Stimulated activated CD4-positive, alpha-beta T cell treated with anti-CD3 and anti-CD28 coated beads, TNF-alpha, amount 100 ng/mL, for 48 hours (primary cell): ENCODE measurements around the gene PARG.
"Not testable (repeated sequence)": the region's sequence is repeated elsewhere in the genome, so short reads cannot be mapped to it uniquely, and the experiment has no call there.

Experiments
- DNase-seq, 3 donors: peaks; one replicate each; pipeline ENCODE4 v3.0.0-alpha.2; 2020; ENCODE audit warnings: low read depth in 3 of 3

The PARG gene

DNA sequence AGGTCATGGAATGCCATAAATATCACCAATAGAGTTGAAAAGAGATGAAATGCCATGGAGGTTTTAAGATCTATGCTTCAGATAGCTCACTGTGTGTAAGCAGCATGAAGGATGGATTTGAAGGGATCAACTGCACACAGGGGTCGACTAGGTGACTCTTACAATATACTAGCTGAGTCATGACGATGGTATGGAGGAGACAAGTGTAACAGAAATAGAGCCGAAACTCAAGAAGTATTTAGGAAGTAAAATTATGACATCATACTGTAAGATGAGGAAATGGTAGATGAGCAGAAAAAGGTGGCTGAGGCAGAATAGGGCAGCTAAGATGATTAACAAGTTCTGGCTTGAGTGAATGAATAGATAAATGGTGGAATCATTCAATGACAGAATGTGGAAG lies 38.0 kb downstream of the PARG start:
- not testable (repeated sequence) for DNase-seq

DNA sequence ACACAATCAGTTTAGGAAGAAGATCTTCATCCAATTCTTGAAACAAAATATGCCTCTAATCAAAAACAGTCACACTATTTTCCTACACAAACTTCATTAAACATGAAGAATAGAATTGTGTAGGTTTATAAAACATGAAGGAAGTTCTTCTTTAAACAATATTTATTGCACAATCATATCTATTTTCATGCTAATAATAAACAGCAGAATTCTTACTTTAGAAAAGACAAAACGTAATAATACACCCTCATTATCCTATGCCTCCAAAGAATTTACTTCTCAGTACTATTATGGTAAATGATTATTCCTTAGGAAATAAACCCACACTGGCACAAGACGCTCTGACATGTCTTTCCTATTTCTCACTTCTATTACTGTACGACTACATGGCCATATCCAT lies 41.4 kb downstream of the PARG start:
- DNase-seq: not testable (repeated sequence)

DNA sequence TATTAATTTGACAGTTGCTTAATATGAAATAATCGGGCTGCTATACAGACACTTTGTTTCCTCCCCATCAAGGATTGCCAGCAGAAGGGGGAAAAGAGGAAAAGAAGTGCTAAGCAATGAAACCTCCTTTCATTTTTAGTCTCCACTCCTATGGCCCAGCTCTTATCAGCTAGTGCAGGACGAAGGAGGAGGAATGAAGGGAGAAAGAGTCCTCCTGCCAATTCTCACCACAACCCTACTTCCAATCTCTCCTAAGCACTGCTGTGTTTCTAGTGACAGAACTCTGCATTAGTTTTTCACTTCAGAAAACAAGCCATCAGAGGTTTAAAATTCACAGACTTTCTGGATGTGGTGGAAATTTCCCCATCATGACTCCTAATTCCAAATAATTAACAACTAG lies 41.8 kb downstream of the PARG start:
- DNase-seq: not testable (repeated sequence)

DNA sequence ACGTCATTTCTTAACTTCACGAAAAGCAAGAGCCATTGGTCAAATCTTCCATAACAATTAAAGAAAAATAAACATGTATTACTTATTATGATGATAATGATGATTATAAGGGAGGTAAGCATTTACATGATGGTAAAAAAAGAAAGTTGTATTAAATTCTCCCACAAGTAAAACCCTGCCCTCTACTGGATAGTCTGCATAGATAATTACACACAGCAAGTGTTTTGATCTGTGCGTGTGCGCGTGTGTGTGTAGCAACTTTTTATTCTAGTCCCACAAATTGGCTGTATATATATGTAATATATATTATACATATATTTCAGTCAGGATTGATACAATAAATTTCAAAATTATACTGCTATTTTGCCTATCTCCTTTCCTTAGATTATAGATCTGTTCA lies 51.8 kb downstream of the PARG start:
- not testable (repeated sequence) for DNase-seq

DNA sequence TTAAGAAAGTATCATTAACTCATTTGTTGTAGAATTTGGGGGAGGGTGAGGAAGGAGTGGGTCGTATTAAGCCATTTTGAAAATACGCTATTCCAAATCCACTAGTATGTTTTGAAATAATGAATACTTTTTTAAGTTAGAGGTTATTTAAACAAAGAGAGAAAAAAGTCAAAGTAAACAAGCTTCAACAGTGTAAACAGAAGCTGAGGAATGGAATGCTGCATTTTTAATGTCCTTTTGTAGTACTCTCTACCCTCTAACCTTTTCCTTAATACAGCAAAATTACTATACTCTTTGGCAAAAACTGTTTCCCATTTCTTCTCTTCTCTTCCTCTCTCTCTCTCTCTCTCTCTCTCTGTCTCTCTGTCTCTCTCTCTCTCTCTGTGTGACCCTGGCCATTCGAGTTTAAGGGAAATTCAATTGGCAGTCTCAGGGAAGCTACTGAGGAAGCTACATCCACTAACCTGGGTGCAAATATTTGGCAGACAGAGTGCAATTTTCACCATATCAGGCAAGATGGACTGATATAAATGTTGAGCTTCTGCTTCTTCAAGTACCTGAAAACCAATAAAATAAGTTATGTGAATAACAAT lies 57.0 kb downstream of the PARG start:
- not testable (repeated sequence) for DNase-seq

DNA sequence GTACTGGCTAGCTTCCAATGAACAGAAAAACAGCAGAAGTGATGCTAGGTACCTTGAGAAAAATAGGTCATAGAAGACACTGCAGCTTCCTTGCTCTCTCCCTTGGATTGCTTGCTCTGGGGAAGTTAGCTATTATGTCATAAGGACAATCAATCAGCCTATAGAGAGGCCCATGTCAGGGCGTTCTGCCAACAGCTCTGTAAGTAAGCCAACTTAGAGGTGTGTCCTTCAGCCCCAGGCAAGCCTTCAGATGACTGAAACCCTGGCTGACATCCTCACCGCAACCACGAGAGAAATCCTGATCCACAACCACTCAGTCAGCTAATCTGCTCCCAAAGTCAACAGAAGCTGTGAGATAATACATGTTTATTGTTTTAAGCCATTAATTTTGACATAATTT lies 58.0 kb downstream of the PARG start:
- not testable (repeated sequence) for DNase-seq

DNA sequence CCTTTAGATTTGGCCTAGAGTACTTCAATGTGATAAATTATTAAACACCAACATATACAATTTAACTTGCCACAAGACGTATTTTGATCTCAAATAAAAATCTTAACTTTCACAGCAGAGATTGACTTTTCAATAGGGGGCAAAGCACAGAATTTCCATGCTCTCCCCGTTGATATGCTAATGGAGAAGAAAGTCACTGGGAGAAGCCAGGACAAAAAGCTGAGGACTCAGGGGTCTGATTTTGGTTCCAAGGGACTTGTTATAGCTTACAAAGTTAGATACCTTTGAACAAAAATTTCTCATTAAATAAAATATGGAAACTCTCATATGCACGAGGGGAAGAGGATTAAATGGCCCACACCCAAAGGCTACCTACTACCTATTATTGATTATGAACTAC lies 59.5 kb downstream of the PARG start:
- not testable (repeated sequence) for DNase-seq

DNA sequence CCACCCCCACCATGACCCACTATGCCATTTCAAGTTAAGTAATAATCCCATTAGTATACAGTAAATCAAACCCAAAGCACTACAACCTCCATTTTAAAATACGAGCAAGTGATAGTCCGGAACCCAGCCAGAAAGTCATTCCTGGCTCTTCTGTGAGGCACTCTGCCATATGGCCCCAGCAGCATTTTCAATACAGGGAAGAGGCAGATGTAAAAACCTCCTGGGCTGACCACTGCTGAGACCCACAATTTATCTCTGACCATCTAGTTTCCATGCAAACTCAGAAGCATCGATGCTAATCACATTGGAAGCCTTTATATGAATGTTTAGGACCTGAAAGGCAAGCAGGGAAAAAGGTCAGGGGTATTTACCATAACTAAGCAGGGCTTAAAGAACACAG lies 69.1 kb downstream of the PARG start:
- DNase-seq: not testable (repeated sequence)

DNA sequence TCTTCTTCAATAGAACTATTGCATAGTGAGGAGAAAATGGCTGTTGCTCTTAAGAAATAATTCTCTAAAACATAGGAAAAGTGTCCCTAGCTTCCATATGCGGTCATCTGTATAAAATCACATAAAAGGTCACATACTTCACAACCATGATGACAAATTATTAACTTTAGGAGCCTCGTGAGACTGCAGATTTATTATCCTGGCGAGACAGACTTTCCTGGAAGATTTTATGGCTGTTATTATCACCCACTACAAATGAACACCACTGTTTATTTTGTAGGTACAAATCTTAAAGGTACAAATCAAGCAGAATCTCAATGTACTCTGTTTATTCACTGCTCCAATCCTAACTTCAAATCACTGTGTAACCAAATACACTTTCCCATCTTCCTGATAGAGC lies 70.4 kb downstream of the PARG start:
- not testable (repeated sequence) for DNase-seq

DNA sequence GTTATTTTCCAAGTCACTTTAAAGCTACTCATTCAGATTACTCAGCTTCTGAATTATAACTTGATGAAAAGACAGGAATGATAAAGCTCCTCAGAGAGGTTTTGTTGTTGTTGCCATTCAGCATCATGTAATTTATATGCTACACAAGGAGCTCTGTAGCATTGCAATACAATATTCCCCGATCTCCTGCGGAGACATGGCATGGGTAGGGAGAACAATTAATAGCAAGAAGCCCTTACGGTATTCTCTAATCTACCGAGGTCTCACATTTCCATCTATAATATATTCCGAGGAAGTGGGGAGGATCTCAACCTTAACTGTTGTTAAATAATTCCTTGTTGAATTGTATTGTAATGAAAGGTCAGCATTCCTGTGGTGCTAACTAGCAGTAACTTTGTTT lies 81.9 kb downstream of the PARG start:
- DNase-seq: not testable (repeated sequence)

DNA sequence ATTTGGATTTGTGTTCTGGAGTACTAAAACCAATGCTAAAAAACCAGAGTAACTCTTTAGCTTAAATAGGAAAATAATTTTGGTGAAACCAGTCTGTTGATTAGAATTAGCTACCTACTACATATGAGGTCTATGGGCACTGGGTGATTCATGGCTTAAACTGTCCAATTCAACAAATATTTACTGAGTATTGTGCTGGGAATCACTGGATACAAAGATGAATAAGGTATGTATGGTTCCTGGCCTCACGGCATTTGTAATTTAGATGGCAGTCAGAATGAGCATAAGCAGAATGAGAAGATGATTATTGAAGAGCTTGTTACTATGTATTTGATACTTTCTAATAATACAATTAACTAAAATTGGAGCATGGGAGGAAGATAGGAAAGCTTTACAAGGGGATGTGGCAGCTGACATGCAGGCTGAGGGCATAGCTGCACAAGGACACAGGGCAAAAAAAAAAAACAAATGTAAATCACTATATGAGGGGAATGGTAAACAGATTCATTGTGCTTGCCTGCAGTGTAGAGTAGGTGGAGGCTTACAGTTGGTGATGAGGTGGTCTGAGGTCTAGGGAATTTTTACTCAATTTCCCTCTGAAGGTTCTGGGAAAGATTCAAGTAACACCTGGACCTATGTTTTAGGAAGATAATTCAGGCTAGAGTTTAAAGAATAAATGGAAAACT lies 83.0 kb downstream of the PARG start:
- DNase-seq: not testable (repeated sequence)

DNA sequence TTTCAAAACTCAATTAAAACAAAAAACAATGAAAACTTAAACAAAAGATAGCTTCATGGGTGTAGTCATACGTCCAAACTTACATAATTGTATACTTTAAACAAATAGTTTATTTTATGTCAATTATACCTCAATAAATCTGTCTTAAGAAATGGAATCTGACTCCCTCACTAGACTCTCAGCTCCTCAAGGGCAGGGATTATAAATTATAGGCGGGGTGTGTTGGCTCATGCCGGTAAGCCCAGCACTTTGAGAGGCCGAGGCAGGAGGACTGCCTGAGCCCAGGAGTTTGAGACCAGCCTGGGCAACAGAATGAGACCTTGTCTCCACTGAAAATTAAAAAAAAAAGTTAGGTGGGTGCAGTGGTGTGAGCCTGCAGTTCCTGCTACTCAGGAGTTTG lies 92.3 kb downstream of the PARG start:
- not testable (repeated sequence) for DNase-seq

DNA sequence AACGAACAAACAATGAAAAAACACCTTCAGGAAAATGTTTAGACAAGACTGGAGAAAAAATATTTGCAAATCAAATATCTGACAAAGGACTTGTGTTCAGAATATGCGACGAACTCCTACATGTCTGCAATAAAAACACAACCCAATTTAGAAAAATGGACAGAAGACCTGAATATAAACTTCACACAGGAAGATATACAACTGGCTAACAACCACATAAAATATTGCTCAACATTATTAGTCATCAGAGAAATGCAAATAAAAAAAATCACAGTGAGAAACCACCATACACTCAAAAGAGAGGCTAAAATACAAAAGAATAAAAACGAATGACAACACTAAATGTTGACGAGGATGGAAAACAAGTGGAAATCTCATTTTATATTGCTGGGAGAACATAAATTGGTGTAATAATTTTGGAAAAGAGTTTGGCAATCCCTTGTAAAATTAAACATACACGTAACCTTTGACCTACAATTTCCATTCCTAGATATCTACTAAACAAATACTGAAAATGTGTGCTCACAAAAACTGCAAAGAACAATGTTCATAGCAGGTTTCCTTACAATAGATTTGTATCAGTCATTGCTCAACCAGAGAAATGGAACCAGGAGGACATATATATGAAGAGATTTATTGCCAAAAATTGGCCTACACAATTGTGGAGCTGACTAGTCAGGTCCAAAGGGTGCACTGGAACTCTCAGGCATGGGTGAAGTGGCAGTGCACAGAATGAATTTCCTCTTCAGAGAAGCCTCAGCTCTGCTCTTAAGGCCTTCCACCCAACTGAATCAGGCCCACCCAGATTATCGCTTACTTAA lies 96.8 kb downstream of the PARG start:
- DNase-seq: no peak

DNA sequence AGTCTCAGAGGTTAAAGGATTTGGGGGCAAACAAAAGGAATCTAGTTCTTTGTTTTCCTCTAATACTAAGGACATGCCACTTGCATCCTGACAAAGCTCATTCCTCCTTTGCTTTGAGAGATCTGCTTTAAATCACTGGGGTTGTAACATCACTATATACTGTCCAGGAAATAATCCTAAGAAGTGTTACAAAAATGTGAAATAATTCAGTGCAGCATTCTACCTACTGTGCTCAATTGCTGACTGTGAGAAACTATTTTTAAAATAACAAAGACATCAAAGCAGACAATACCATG lies 99.5 kb downstream of the PARG start:
- not testable (repeated sequence) for DNase-seq

DNA sequence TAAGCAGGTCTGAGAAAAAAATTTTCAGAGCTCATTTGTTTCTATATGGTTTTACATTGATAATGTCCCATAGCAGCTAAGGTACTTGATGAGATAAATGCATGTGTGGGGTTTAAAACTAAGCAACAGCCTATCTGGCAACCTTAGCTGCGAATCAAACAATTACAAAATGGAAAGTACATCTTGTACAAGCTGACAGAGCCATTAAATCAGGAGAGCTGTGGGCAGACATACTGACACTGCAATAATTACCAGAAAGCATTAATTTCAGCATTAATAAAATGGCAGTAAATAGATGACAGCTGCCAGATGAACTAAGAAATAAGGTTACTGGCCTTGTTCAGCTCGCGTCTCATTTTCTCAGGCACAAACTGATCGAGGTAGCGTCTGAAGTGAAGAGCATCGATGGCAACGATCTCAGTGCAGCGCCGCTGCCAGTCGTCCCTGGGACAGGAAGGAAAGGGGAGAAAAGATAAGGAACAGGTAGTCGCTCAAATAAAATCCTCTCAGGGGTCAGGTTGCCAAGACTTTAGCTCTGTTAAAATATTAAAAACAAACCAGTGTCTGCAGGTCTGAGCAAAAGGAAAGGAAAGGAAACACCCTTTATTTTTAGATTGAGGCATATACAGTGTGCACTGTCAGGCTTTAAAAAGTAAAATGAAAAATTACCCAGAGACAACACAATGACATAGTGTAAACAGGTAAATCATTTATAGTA lies 100.1 kb downstream of the PARG start:
- DNase-seq: no peak

DNA sequence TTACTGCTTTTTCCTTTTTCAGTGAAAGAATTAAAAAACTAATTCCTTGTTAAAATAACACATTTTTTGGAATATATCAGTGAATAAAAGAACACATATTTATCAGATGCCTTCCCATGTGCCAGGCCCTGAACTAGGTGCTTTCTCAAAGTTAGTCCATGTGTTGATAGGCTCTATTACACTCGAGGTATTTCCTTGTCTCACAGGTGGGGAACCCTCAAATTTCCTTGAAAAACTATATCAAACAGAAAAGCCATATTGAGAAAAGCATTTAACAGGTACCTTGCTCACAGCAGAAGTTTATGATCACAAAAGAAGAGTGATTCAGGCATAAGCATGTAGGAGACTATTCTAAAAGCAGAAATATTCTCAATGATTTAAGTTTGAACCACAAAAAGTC lies 104.1 kb downstream of the PARG start:
- no peak for DNase-seq

DNA sequence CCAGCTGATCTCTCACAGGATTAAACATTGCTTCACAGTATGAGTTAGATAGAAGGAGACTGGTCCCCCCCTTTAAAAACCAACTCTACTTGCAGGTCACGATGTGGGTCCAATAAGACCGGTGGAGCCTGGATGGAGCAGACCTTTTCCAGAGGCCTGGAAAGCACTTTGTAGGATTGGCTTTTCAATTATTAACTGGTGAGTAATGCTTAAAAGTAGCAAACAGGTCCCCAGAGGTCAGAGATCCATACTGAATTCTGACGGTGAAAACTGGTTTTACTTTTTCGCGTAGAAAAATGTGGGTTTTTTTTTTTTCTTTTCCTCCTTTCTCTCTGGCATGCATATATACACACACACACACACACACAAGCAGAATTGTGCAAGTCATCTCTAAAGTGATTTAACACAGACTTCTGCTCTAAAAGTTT lies 104.8 kb downstream of the PARG start:
- no peak for DNase-seq

DNA sequence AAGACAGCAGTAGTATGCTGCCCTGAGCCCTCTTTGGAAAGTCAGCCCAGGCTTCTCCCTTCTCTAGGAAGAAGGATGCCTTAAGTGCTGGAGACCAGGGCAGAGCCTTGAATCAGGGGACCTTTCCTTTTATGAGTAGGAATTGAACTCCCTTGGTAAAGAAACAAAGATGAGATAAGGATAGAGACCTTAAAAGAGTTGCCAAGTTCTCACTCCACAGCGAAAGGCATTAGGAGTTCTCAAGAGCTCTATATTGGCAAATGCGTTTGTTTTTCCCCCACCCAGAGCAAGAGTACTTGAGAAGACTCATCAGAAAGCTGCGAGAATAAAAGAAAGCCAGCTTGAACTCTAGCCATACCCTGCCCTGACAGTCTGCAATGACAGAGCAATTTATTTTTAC lies 106.9 kb downstream of the PARG start:
- no peak for DNase-seq

DNA sequence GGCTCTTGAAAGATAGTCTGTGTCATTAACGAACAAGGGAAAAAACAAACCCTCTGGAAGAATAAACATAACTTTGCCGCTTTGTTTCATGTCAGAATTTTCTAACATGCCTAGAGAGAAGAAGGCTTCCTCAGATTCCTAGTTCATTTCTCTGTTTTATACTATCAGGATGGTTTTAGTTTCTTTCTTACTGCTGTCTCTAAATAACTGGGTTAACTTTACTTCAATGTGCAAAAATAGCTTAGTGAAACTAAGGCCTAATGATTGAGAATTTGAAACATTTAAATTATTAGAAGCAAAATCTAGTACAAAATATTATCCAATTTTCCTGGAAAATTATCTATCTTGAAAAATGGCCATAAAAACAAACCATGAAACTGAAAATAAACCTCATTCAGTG lies 107.6 kb downstream of the PARG start:
- DNase-seq: no peak

DNA sequence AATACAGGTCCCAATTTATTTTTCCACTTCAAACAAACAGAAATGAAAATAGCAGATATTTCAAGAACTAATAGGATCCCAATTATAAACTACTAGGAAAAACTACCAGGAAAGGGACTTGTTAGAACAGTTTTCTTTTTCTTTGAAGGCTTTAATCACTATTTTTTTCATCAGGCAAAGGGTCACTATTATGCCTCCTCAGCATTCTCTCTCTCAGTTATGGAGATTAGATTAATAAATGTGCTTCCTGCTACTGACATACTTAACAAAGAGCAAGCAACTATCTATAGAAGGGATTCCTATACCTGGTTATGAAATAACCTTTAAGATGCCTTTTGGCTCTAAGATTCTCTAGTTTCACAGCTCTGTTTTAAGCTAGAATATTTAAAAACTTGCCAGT lies 108.7 kb downstream of the PARG start:
- no peak for DNase-seq

DNA sequence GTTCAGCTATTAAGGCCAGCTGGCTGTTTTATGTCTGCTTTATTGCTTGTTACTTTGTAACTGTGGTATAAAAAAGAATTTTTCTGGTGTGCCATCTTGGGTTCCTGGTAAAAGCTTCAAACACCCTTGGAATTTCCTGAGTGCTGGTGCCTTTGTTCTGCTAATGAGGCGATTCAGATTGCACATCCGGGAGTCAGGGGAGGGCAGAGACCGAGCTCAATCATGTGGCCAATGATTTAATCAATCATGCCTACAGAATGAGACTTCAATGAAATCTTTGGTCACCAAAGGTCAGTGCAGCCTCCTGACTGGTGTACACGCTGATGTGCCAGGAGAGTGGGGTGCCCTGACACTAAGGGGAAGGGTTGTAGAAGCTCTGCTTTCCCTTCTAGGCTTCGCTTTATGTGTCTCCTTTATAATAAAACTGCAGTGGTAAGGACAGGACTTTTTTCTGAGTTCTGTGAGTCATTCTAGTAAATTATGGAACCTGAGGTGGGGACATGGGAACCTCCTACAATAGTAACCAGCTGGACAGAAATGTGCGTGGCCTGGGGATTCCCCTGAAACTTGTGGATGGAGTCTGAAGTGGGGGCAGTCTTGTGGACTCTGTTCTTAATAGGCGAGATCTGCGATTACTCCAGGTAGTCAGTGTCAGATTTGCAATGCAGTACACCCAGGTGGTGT lies 110.3 kb downstream of the PARG start:
- DNase-seq: no peak

DNA sequence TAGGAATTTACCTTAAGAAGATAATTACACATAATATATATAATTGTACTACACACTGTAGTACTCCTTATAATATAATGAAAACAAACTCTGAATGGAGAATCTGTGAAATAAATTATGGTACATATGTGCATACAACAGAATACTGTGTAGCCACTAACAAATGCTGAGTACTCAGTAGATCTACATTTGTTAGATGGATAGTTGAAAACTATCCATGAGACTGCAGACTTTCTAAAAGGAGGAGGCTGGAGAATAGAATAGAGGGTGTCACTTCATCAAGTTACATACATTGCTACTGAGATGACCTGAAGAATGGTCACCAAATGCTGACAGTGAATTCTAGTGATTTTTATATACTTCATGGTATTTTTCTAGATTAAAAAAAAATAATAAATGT lies 111.0 kb downstream of the PARG start:
- DNase-seq: no peak
